HEK293T (cell line): ENCODE data around the gene HS1BP3.

Source experiments
- CTCF ChIA-PET: fragments of 350-600 bp; formaldehyde crosslinking; extraction: SDS; loops from one replicate; lab custom pipeline; 2021; ENCODE audit warnings: antibody characterized with exemption, inconsistent platforms; lab: Yijun Ruan, JAX
- POLR2A ChIA-PET: fragments of 350-600 bp; formaldehyde crosslinking; extraction: SDS; loops from one replicate; lab custom pipeline; 2020; ENCODE audit warnings: antibody characterized with exemption, inconsistent platforms; lab: Yijun Ruan, JAX
- DNase-seq: peaks from one replicate; pipeline ENCODE4 v3.0.0; 2012; ENCODE audit warnings: mixed read lengths; ENCODE audit errors: extremely low spot score
- ARNT ChIP-seq: fragments of 450-650 bp; IDR thresholded peaks from 2 replicates; pipeline ENCODE4 v1.6.1; 2017; ENCODE audit warnings: mild to moderate bottlenecking
- BHLHE40 ChIP-seq: fragments of 450-650 bp; IDR thresholded peaks from 2 replicates; pipeline ENCODE4 v1.6.1; 2016; ENCODE audit warnings: mild to moderate bottlenecking, moderate library complexity, borderline replicate concordance
- CTBP1 ChIP-seq: fragments of 450-650 bp; IDR thresholded peaks from 2 replicates; pipeline ENCODE4 v1.6.1; 2016; ENCODE audit warnings: borderline replicate concordance
- ELF4 ChIP-seq: fragments of 450-650 bp; IDR thresholded peaks from 2 replicates; pipeline ENCODE4 v1.6.1; 2017; ENCODE audit warnings: antibody characterized with exemption
- FOXA1 ChIP-seq: fragments of 450-650 bp; IDR thresholded peaks from 2 replicates; pipeline ENCODE4 v1.6.1; 2016; ENCODE audit warnings: mild to moderate bottlenecking
- FOXK2 ChIP-seq: fragments of 450-650 bp; IDR thresholded peaks from 2 replicates; pipeline ENCODE4 v1.6.1; 2016; ENCODE audit warnings: mild to moderate bottlenecking
- FOXM1 ChIP-seq: fragments of 450-650 bp; IDR thresholded peaks from 2 replicates; pipeline ENCODE4 v1.6.1; 2017; ENCODE audit warnings: mild to moderate bottlenecking, borderline replicate concordance
- HDGF ChIP-seq: fragments of 450-650 bp; IDR thresholded peaks from 2 replicates; pipeline ENCODE4 v1.6.1; 2017; ENCODE audit warnings: antibody characterized with exemption, borderline replicate concordance
- L3MBTL2 ChIP-seq: fragments of 450-650 bp; conservative IDR thresholded peaks from 2 replicates; pipeline ENCODE4 v1.6.1; 2016; ENCODE audit warnings: mild to moderate bottlenecking
- LEF1 ChIP-seq: fragments of 450-650 bp; IDR thresholded peaks from 2 replicates; pipeline ENCODE4 v1.6.1; 2017; ENCODE audit warnings: mild to moderate bottlenecking, borderline replicate concordance
- NFRKB ChIP-seq: fragments of 450-650 bp; IDR thresholded peaks from 2 replicates; pipeline ENCODE4 v1.6.1; 2016; ENCODE audit warnings: mild to moderate bottlenecking, moderate library complexity
- PKNOX1 ChIP-seq: fragments of 450-650 bp; IDR thresholded peaks from 2 replicates; pipeline ENCODE4 v1.6.1; 2016
- SP1 ChIP-seq: fragments of 450-650 bp; IDR thresholded peaks from 2 replicates; pipeline ENCODE4 v1.6.1; 2017
- SUZ12 ChIP-seq: fragments of 450-650 bp; IDR thresholded peaks from 2 replicates; pipeline ENCODE4 v1.6.1; 2016; ENCODE audit warnings: mild to moderate bottlenecking
- TARDBP ChIP-seq: fragments of 450-650 bp; IDR thresholded peaks from 2 replicates; pipeline ENCODE4 v1.6.1; 2016
- ZNF384 ChIP-seq: fragments of 450-650 bp; IDR thresholded peaks from 2 replicates; pipeline ENCODE4 v1.6.1; 2016

The HS1BP3 gene

GRCh38 chr2:20627712-20628380, 23.1 kb downstream of the HS1BP3 start:
- TF ChIP-seq HDGF (no peak), SP1 (no peak), FOXK2 (no peak), CTBP1 (no peak), BHLHE40 (no peak), L3MBTL2 (no peak), PKNOX1 (no peak), NFRKB (no peak), ELF4 (no peak), LEF1 (no peak), SUZ12 (no peak), FOXA1 (no peak), ARNT (no peak), TARDBP (no peak), FOXM1 (no peak)
- DNase-seq, result no peak
- ChIA-PET POLR2A (interaction anchor here (1.0 kb wide), 2 partner anchors 178 to 181 kb away, joined by 3 read pairs; partner anchors contain the start of gene RHOB), CTCF (no interaction called here)

GRCh38 chr2:20626698-20627513, 24.0 kb downstream of the HS1BP3 start:
- no peak for TF ChIP-seq ARNT
- DNase-seq, result no peak
- ChIA-PET POLR2A (interaction anchor here (2.8 kb wide), 1 partner anchor 179 kb away, joined by 18 read pairs; the partner anchor contains the start of gene RHOB), CTCF (no interaction called here)

GRCh38 chr2:20626392-20626697, 24.6 kb downstream of the HS1BP3 start:
- TF ChIP-seq SP1, result no peak
- TF ChIP-seq ARNT, result no peak
- TF ChIP-seq NFRKB, result no peak
- TF ChIP-seq TARDBP, result no peak
- TF ChIP-seq PKNOX1, result no peak
- no peak for TF ChIP-seq BHLHE40
- TF ChIP-seq FOXM1, result no peak
- no peak for TF ChIP-seq ZNF384
- TF ChIP-seq L3MBTL2, result no peak
- POLR2A ChIA-PET, result interaction anchor here (2.8 kb wide), 1 partner anchor 179 kb away, joined by 18 read pairs; the partner anchor contains the start of gene RHOB
- DNase-seq, result no peak
- CTCF ChIA-PET, result no interaction called here

- TF ChIP-seq L3MBTL2, result no peak
- no peak for TF ChIP-seq FOXM1
- no peak for TF ChIP-seq SUZ12
- TF ChIP-seq TARDBP, result no peak
- TF ChIP-seq FOXK2, result no peak
- no peak for TF ChIP-seq ARNT
- no peak for TF ChIP-seq ZNF384
- DNase-seq, result no peak
- ChIA-PET CTCF (interaction anchor here (0.9 kb wide), 1 partner anchor 10 kb away, joined by 5 read pairs; no protein-coding TSS in a partner anchor), POLR2A (interaction anchor here (2.8 kb wide), 1 partner anchor 178 kb away, joined by 18 read pairs; the partner anchor contains the start of gene RHOB)
Observed at GRCh38 chr2:20625491-20626391, 25.2 kb downstream of the HS1BP3 start.

- ChIA-PET POLR2A (interaction anchor here (2.8 kb wide), 1 partner anchor 177 kb away, joined by 18 read pairs; the partner anchor contains the start of gene RHOB), CTCF (no interaction called here)
- DNase-seq, result no peak
Observed at GRCh38 chr2:20624884-20625485, 25.9 kb downstream of the HS1BP3 start.

More at GRCh38 chr2:20624884-20625485, 25.9 kb downstream of the HS1BP3 start:
- TF ChIP-seq CTBP1 (no peak), NFRKB (no peak), ZNF384 (no peak), PKNOX1 (no peak), SP1 (no peak), ELF4 (no peak), FOXM1 (no peak), SUZ12 (no peak), LEF1 (no peak), HDGF (no peak), L3MBTL2 (no peak), ARNT (no peak), TARDBP (no peak), FOXK2 (no peak), BHLHE40 (no peak), FOXA1 (no peak)
